ENCODE measurements around the gene CHRNA4. TPM values are rescaled to one million over a fixed set of nuclear protein-coding genes. Genes with fewer than 3 reads are reported as not detected.

The CHRNA4 gene
- polyA plus RNA-seq, 1 donor (not counting 4 experiments of a cell fraction or from before 2014, with no cell fraction given), result not detected

DNA sequence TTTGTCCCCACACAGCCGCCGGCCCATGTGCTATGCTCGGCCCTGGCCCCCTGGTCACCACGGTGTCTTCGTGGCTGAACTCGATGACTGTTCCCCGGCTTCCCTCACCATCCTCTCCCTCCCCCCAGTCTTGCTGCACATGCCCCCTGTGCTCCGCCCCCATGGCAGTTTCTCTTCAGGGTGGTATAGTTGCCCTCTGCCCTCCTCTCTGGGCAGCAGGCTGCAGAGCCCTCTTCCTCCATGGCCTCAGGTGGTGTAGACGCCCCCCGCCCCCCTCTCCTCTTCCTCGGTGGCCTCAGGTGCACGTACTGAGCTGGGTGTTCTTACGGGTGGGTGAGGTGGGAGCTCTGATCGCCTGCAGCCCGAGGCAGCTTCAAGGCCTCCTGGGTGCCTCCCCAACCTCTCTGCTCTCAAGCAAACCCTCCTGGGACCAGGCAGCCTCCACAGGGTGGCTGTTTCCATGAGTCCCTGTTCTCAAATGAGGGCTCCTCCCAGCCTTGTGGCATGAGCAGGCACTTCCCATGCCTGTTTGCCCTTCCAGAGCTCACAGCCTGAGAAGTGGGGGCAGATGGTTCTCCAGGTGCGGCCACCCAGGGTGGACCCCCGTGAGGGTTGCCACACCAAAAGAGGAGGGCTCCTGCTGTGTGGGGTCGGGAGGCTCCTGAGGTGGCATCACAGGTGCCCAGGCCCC is 43.4 kb downstream of the CHRNA4 start:
- dilution Hi-C loops (cut with MboI; ENCODE audit: extremely low pct_ligation_motif_present, low sequenced_read_pairs), result no loop called here
- Histone ChIP-seq H3K4me3 (ENCODE audit: control insufficient read depth in 2 of 3, extremely low read depth in 1 of 3, insufficient read depth in 2 of 3, low read depth in 1 of 3, low read length in 3 of 3) (no peak overlapping the region), H3K9me1 (ENCODE audit: control insufficient read depth, extremely low read depth, insufficient read depth, low read length) (no peaks in the 10 kb centered on the region), H3K79me2 (ENCODE audit: control insufficient read depth, insufficient read depth, low read length) (no peaks in the 10 kb centered on the region), H3K9ac (ENCODE audit: control insufficient read depth, extremely low read depth, insufficient read depth, low read length) (no peak overlapping the region), H3K27ac (ENCODE audit: control insufficient read depth, insufficient read depth, low read length) (no peak overlapping the region), H4K20me1 (ENCODE audit: control insufficient read depth, extremely low read depth, insufficient read depth, low read length) (no peaks in the 10 kb centered on the region), H3K9me3 (ENCODE audit: control insufficient read depth, low read depth, low read length) (no peaks in the 10 kb centered on the region), H3K36me3 (ENCODE audit: control insufficient read depth in 2 of 2, extremely low read depth in 1 of 2, insufficient read depth in 2 of 2, low read length in 2 of 2) (no peaks in the 10 kb centered on the region), H2AFZ (ENCODE audit: control insufficient read depth, low read length) (no peak overlapping the region), H3K4me1 (ENCODE audit: control insufficient read depth, extremely low read depth, insufficient read depth, low read length) (no peaks in the 10 kb centered on the region), H3K27me3 (ENCODE audit: control insufficient read depth, extremely low read depth, insufficient read depth, low read length) (peaks cover 14% of the 10 kb centered on the region), H3K4me2 (ENCODE audit: control insufficient read depth, extremely low read depth, insufficient read depth, low read depth, low read length) (no peak overlapping the region)
- TF ChIP-seq EZH2 (IDR thresholded peaks at IDR 0.05; ENCODE audit: low read length), result no peak
- TF ChIP-seq, protein P1, sequence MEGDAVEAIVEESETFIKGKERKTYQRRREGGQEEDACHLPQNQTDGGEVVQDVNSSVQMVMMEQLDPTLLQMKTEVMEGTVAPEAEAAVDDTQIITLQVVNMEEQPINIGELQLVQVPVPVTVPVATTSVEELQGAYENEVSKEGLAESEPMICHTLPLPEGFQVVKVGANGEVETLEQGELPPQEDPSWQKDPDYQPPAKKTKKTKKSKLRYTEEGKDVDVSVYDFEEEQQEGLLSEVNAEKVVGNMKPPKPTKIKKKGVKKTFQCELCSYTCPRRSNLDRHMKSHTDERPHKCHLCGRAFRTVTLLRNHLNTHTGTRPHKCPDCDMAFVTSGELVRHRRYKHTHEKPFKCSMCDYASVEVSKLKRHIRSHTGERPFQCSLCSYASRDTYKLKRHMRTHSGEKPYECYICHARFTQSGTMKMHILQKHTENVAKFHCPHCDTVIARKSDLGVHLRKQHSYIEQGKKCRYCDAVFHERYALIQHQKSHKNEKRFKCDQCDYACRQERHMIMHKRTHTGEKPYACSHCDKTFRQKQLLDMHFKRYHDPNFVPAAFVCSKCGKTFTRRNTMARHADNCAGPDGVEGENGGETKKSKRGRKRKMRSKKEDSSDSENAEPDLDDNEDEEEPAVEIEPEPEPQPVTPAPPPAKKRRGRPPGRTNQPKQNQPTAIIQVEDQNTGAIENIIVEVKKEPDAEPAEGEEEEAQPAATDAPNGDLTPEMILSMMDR (optimal IDR thresholded peaks at IDR 0.05 in 1 of 3, IDR thresholded peaks at IDR 0.05 in 1 of 3, conservative IDR thresholded peaks at IDR 0.05 in 1 of 3; ENCODE audit: extremely low read depth in 1 of 3, insufficient read depth in 2 of 3, low read length in 3 of 3), result no peak
- DNase-seq (ENCODE audit: low read depth, low spot score) (no peak), FAIRE-seq (no peak)

DNA sequence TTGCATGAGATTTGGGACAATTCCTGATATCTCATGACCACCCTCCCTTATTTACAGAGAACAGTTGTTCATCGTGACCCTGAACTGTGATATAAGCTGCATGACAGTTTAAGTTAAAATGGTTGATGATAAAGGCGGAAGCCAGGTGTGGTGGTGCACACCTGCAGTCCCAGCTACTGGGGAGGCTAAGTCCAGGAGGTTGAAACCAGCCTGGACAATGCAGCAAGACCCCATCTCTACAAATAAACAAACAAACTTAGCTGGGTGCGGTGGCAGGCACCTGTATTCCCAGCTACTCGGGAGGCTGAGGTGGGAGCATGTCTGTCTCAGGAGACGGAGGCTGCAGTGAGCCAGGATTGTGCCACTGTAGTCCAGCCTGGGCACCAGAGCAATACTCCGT is 44.1 kb downstream of the CHRNA4 start:
- Histone ChIP-seq H3K4me1 (ENCODE audit: control insufficient read depth, extremely low read depth, insufficient read depth, low read length) (no peaks in the 10 kb centered on the region), H3K9ac (ENCODE audit: control insufficient read depth, extremely low read depth, insufficient read depth, low read length) (no peak overlapping the region), H3K9me1 (ENCODE audit: control insufficient read depth, extremely low read depth, insufficient read depth, low read length) (no peaks in the 10 kb centered on the region), H3K9me3 (ENCODE audit: control insufficient read depth, low read depth, low read length) (no peaks in the 10 kb centered on the region), H3K27ac (ENCODE audit: control insufficient read depth, insufficient read depth, low read length) (no peak overlapping the region), H3K27me3 (ENCODE audit: control insufficient read depth, extremely low read depth, insufficient read depth, low read length) (peaks cover 7% of the 10 kb centered on the region), H3K36me3 (ENCODE audit: control insufficient read depth in 2 of 2, extremely low read depth in 1 of 2, insufficient read depth in 2 of 2, low read length in 2 of 2) (no peaks in the 10 kb centered on the region), H3K4me2 (ENCODE audit: control insufficient read depth, extremely low read depth, insufficient read depth, low read depth, low read length) (no peak overlapping the region), H2AFZ (ENCODE audit: control insufficient read depth, low read length) (no peak overlapping the region), H3K79me2 (ENCODE audit: control insufficient read depth, insufficient read depth, low read length) (no peaks in the 10 kb centered on the region), H3K4me3 (ENCODE audit: control insufficient read depth in 2 of 3, extremely low read depth in 1 of 3, insufficient read depth in 2 of 3, low read depth in 1 of 3, low read length in 3 of 3) (no peak overlapping the region), H4K20me1 (ENCODE audit: control insufficient read depth, extremely low read depth, insufficient read depth, low read length) (no peaks in the 10 kb centered on the region)
- dilution Hi-C loops (cut with MboI; ENCODE audit: extremely low pct_ligation_motif_present, low sequenced_read_pairs), result no loop called here
- TF ChIP-seq EZH2 (IDR thresholded peaks at IDR 0.05; ENCODE audit: low read length), result no peak
- TF ChIP-seq, protein P1 (optimal IDR thresholded peaks at IDR 0.05 in 1 of 3, IDR thresholded peaks at IDR 0.05 in 1 of 3, conservative IDR thresholded peaks at IDR 0.05 in 1 of 3; ENCODE audit: extremely low read depth in 1 of 3, insufficient read depth in 2 of 3, low read length in 3 of 3), result no peak
- DNase-seq (ENCODE audit: low read depth, low spot score) (no peak), FAIRE-seq (no peak)
